Left lung (tissue), 10 donors: Measurements from ENCODE around the gene FIS1. TPM values are rescaled to one million over a fixed set of nuclear protein-coding genes. Genes with fewer than 3 reads are reported as not detected.

Source experiments
- ATAC-seq: fragments of 200-7000 bp; cut with Tn5 transposase; one replicate; pipeline ENCODE4 v1.9.1; 2020; ENCODE audit warnings: moderate library complexity
- DNase-seq, 4 donors: peaks; one replicate each; pipeline ENCODE4 v3.0.0-alpha.2; 2013 to 2020
- H3K27ac ChIP-seq, 2 donors: fragments of 200-600 bp; sonication (generic) in 1 of 2; one replicate each; pipeline versions ENCODE4 v1.5.0 to v1.8.0; 2020 to 2021
- H3K27me3 ChIP-seq, 2 donors: fragments of 200-600 bp; sonication (generic) in 1 of 2; one replicate each; pipeline versions ENCODE4 v1.5.0 to v1.8.0; 2020 to 2021
- H3K36me3 ChIP-seq, 2 donors: fragments of 200-600 bp; sonication (generic) in 1 of 2; one replicate each; pipeline versions ENCODE4 v1.5.0 to v1.8.0; 2020 to 2021
- H3K4me1 ChIP-seq, 2 donors: fragments of 200-600 bp; one replicate each; pipeline ENCODE4 v1.8.0; 2021
- H3K4me3 ChIP-seq, 2 donors: fragments of 200-600 bp; sonication (generic) in 1 of 2; one replicate each; pipeline versions ENCODE4 v1.5.0 to v1.8.0; 2020 to 2021; ENCODE audit warnings: mild to moderate bottlenecking in 1 of 2
- H3K9me3 ChIP-seq, 2 donors: fragments of 200-600 bp; sonication (generic) in 1 of 2; one replicate each; pipeline versions ENCODE4 v1.5.0 to v1.8.0; 2020 to 2021
- CTCF ChIP-seq, 2 donors: fragments of 200-600 bp; sonication (generic) in 1 of 2; IDR thresholded peaks; one replicate each; pipeline versions ENCODE4 v1.5.0 to v1.8.0; 2021; ENCODE audit warnings: antibody characterized with exemption in 2 of 2
- intact Hi-C, 2 donors: fragments of 100-400 bp; cut with DNase I; formaldehyde crosslinking; loops; one replicate each; pipeline versions ENCODE4 v1.11.2 to v1.14.2; 2022
- polyA plus RNA-seq, 6 donors: library from polyadenylated mRNA; unstranded; fragments of 120-200 nt; gene quantifications; one replicate each; pipeline ENCODE4 v1.2.1, GENCODE V29; 2013; ENCODE audit not compliant: insufficient read length in 6 of 6
- total RNA-seq, 2 donors: library from RNA; stranded (reverse); fragmentation: NEBNext Ultra II Directional; extraction: Animal tissue kit (Norgen Biotek cat#: 25700); gene quantifications; one replicate each; pipeline ENCODE4 v1.2.1, GENCODE V29; 2021
- donor health status: DM: no; HTN: yes; CAD: no.
- donor health status: DM: no; HTN: no; CAD: no.

FIS1 gene
- total and polyA plus RNA-seq, 8 donors = 116 to 148 (median 132) TPM

GRCh38 chr7:101241443-101242349 is 3.2 kb downstream of the FIS1 start:
- no peak overlapping the region for H3K27ac ChIP-seq
- no peak for TF ChIP-seq CTCF (IDR thresholded peaks at IDR 0.05)
- ATAC-seq = no peak
- H3K4me1 ChIP-seq = peaks cover 8 to 89% of the 10 kb centered on the region in 2 donors
- peaks cover 0 to 43% of the 10 kb centered on the region in 2 donors for H3K36me3 ChIP-seq
- no peaks in the 10 kb centered on the region for H3K27me3 ChIP-seq
- no peak for DNase-seq
- no peak overlapping the region for H3K4me3 ChIP-seq
- intact Hi-C loops = no loop called here
- H3K9me3 ChIP-seq = no peaks in the 10 kb centered on the region

- intact Hi-C loops = no loop called here
These were observed 3.9 kb downstream of the FIS1 start for GRCh38 chr7:101241015-101241363.

GRCh38 chr7:101240226-101241014 is 4.5 kb downstream of the FIS1 start:
- intact Hi-C loops = no loop called here
- ATAC-seq = no peak
- Histone ChIP-seq H3K9me3 (no peaks in the 10 kb centered on the region), H3K27ac (peak overlapping the region; percentile 65 to 70), H3K36me3 (peaks cover 0 to 54% of the 10 kb centered on the region in 2 donors), H3K4me3 (no peak overlapping the region), H3K27me3 (no peaks in the 10 kb centered on the region), H3K4me1 (peaks cover 8 to 78% of the 10 kb centered on the region in 2 donors)
- no peak for TF ChIP-seq CTCF (IDR thresholded peaks at IDR 0.05)
- DNase-seq = no peak

More at GRCh38 chr7:101241015-101241363, 3.9 kb downstream of the FIS1 start:
- no peak for TF ChIP-seq CTCF (IDR thresholded peaks at IDR 0.05)
- peaks cover 8 to 83% of the 10 kb centered on the region in 2 donors for H3K4me1 ChIP-seq
- DNase-seq (no peak), ATAC-seq (no peak)
- H3K36me3 ChIP-seq = peaks cover 0 to 50% of the 10 kb centered on the region in 2 donors
- no peak overlapping the region for H3K4me3 ChIP-seq
- no peak overlapping the region for H3K27ac ChIP-seq
- H3K9me3 ChIP-seq = no peaks in the 10 kb centered on the region
- H3K27me3 ChIP-seq = no peaks in the 10 kb centered on the region

- no peak for TF ChIP-seq CTCF (IDR thresholded peaks at IDR 0.05)
- DNase-seq (no peak), ATAC-seq (no peak)
- Histone ChIP-seq H3K9me3 (no peaks in the 10 kb centered on the region), H3K4me3 (no peak overlapping the region), H3K27ac (peak overlapping the region; percentile 65 to 70), H3K27me3 (no peaks in the 10 kb centered on the region), H3K4me1 (peaks cover 8 to 73% of the 10 kb centered on the region in 2 donors), H3K36me3 (peaks cover 0 to 54% of the 10 kb centered on the region in 2 donors)
- intact Hi-C loops = no loop called here
These were observed 5.0 kb downstream of the FIS1 start for GRCh38 chr7:101239951-101240220.
